SK-N-SH treated with all-trans-retinoic acid at 6 μM for 48 hours (cell line): Measurements from ENCODE around the gene MALL.

ENCODE experiments used
- ARNTL ChIP-seq: fragments of 450-650 bp; formaldehyde crosslinking; IDR thresholded peaks from 2 replicates; pipeline ENCODE4 v1.5.0; 2020; ENCODE audit warnings: low read depth, mild to moderate bottlenecking, moderate library complexity, borderline replicate concordance
- BACH2 ChIP-seq: fragments of 250-450 bp; sonication (Bioruptor Pico); IDR thresholded peaks from 2 replicates; pipeline ENCODE4 v1.9.0; 2021; ENCODE audit warnings: mild to moderate bottlenecking, borderline replicate concordance
- OSR1 ChIP-seq: fragments of 250-450 bp; sonication (Bioruptor Pico); IDR thresholded peaks from 2 replicates; pipeline ENCODE4 v1.8.0; 2022; ENCODE audit warnings: moderate library complexity, mild to moderate bottlenecking, inconsistent platforms
- RARB ChIP-seq: fragments of 250-450 bp; sonication (Bioruptor Pico); IDR thresholded peaks from 2 replicates; pipeline ENCODE4 v1.8.0; 2021; ENCODE audit warnings: mild to moderate bottlenecking, moderate library complexity
- SNAI2 ChIP-seq: fragments of 250-450 bp; sonication (Bioruptor Pico); IDR thresholded peaks from 2 replicates; pipeline ENCODE4 v1.5.0; 2020; ENCODE audit warnings: mild to moderate bottlenecking, moderate library complexity
- TCF4 ChIP-seq: fragments of 250-450 bp; sonication (Bioruptor Pico); IDR thresholded peaks from 2 replicates; pipeline ENCODE4 v1.8.0; 2021; ENCODE audit warnings: mild to moderate bottlenecking, moderate library complexity, borderline replicate concordance
- TOX ChIP-seq: fragments of 250-450 bp; sonication (Bioruptor Pico); IDR thresholded peaks from 2 replicates; pipeline ENCODE4 v1.8.0; 2021; ENCODE audit warnings: mild to moderate bottlenecking, moderate library complexity, borderline replicate concordance
- ZNF565 ChIP-seq: fragments of 450-650 bp; formaldehyde crosslinking; conservative IDR thresholded peaks from 2 replicates; pipeline ENCODE4 v1.5.0; 2020; ENCODE audit warnings: low read depth, mild to moderate bottlenecking, moderate library complexity

- no peak for TF ChIP-seq TCF4 (CRISPR knock-in tag)
- no peak for TF ChIP-seq ARNTL
- TF ChIP-seq ZNF565: no peak
- no peak for TF ChIP-seq OSR1 (CRISPR knock-in tag)
- no peak for TF ChIP-seq SNAI2 (CRISPR knock-in tag)
- no peak for TF ChIP-seq BACH2
- TF ChIP-seq TOX (CRISPR knock-in tag): no peak
- TF ChIP-seq RARB (CRISPR knock-in tag): no peak
These were observed 15.5 kb upstream of the MALL start for GRCh38 chr2:110131166-110131565.
